Stomach smooth muscle (tissue), 2 donors: ENCODE measurements around the gene PPFIBP1.

Experiments used
- H3K27ac ChIP-seq: one replicate; pipeline ENCODE4 v1.7.0; 2013; ENCODE audit warnings: mild to moderate bottlenecking, low read length, inconsistent platforms
- H3K27me3 ChIP-seq, 2 donors: one replicate each; pipeline ENCODE4 v1.7.0; 2013; ENCODE audit warnings: low read length in 2 of 2; ENCODE audit not compliant: insufficient read depth in 2 of 2, control insufficient read depth in 1 of 2
- H3K36me3 ChIP-seq, 2 donors: one replicate each; pipeline ENCODE4 v1.7.0; 2013; ENCODE audit warnings: low read length in 2 of 2; ENCODE audit not compliant: control insufficient read depth in 2 of 2, insufficient read depth in 2 of 2
- H3K4me1 ChIP-seq: one replicate; pipeline ENCODE4 v1.7.0; 2013; ENCODE audit warnings: low read length; ENCODE audit not compliant: control insufficient read depth, insufficient read depth
- H3K4me3 ChIP-seq, 2 donors: one replicate each; pipeline ENCODE4 v1.7.0; 2013; ENCODE audit warnings: low read length in 2 of 2
- H3K9ac ChIP-seq, 2 donors: one replicate each; pipeline ENCODE4 v1.7.0; 2013; ENCODE audit warnings: low read length in 2 of 2, mild to moderate bottlenecking in 1 of 2
- H3K9me3 ChIP-seq, 2 donors: one replicate each; pipeline ENCODE4 v1.7.0; 2013; ENCODE audit warnings: low read length in 2 of 2; ENCODE audit not compliant: control insufficient read depth in 2 of 2
- donor health status: healthy.
- donor health status: Pancreatic carcinoma.

PPFIBP1 gene

GRCh38 chr12:27527512-27527911 lies 3.5 kb downstream of the PPFIBP1 start:
- Histone ChIP-seq H3K9ac (no peak overlapping the region), H3K4me1 (peaks cover 7% of the 10 kb centered on the region), H3K9me3 (no peaks in the 10 kb centered on the region), H3K27me3 (no peaks in the 10 kb centered on the region), H3K27ac (no peak overlapping the region), H3K36me3 (no peaks in the 10 kb centered on the region), H3K4me3 (no peak overlapping the region)

GRCh38 chr12:27528788-27529187 lies 4.8 kb downstream of the PPFIBP1 start:
- H3K27ac ChIP-seq = no peak overlapping the region
- H3K9ac ChIP-seq = no peak overlapping the region
- no peaks in the 10 kb centered on the region for H3K27me3 ChIP-seq
- no peaks in the 10 kb centered on the region for H3K4me1 ChIP-seq
- H3K9me3 ChIP-seq = no peaks in the 10 kb centered on the region
- H3K4me3 ChIP-seq = no peak overlapping the region
- H3K36me3 ChIP-seq = no peaks in the 10 kb centered on the region

GRCh38 chr12:27530157-27530922 lies 6.3 kb downstream of the PPFIBP1 start:
- no peaks in the 10 kb centered on the region for H3K9me3 ChIP-seq
- no peaks in the 10 kb centered on the region for H3K36me3 ChIP-seq
- H3K4me3 ChIP-seq = no peak overlapping the region
- no peak overlapping the region for H3K27ac ChIP-seq
- no peaks in the 10 kb centered on the region for H3K27me3 ChIP-seq
- no peak overlapping the region for H3K9ac ChIP-seq
- H3K4me1 ChIP-seq = no peaks in the 10 kb centered on the region

GRCh38 chr12:27531896-27532295 lies 7.9 kb downstream of the PPFIBP1 start:
- H3K4me1 ChIP-seq = no peaks in the 10 kb centered on the region
- no peaks in the 10 kb centered on the region for H3K27me3 ChIP-seq
- H3K4me3 ChIP-seq = no peak overlapping the region
- H3K36me3 ChIP-seq = no peaks in the 10 kb centered on the region
- no peak overlapping the region for H3K27ac ChIP-seq
- H3K9me3 ChIP-seq = no peaks in the 10 kb centered on the region
- no peak overlapping the region for H3K9ac ChIP-seq

GRCh38 chr12:27534060-27534764 lies 10.2 kb downstream of the PPFIBP1 start:
- no peaks in the 10 kb centered on the region for H3K36me3 ChIP-seq
- H3K4me3 ChIP-seq = no peak overlapping the region
- no peaks in the 10 kb centered on the region for H3K27me3 ChIP-seq
- H3K9ac ChIP-seq = no peak overlapping the region
- peaks cover 5% of the 10 kb centered on the region for H3K4me1 ChIP-seq
- H3K9me3 ChIP-seq = no peaks in the 10 kb centered on the region
- H3K27ac ChIP-seq = no peak overlapping the region

- Histone ChIP-seq H3K27me3 (no peaks in the 10 kb centered on the region), H3K9me3 (no peaks in the 10 kb centered on the region), H3K9ac (no peak overlapping the region), H3K36me3 (no peaks in the 10 kb centered on the region), H3K27ac (no peak overlapping the region), H3K4me1 (peaks cover 5% of the 10 kb centered on the region), H3K4me3 (no peak overlapping the region)
Measured at GRCh38 chr12:27534765-27535161, 10.8 kb downstream of the PPFIBP1 start.

GRCh38 chr12:27535318-27535717 lies 11.3 kb downstream of the PPFIBP1 start:
- peaks cover 5% of the 10 kb centered on the region for H3K4me1 ChIP-seq
- H3K27ac ChIP-seq = no peak overlapping the region

GRCh38 chr12:27537855-27538675 lies 14.1 kb downstream of the PPFIBP1 start:
- Histone ChIP-seq H3K27ac (no peak overlapping the region), H3K9ac (no peak overlapping the region), H3K36me3 (no peaks in the 10 kb centered on the region), H3K4me1 (peaks cover 10% of the 10 kb centered on the region), H3K27me3 (no peaks in the 10 kb centered on the region), H3K4me3 (peak overlapping the region in 1 of 2 donors; percentile 24), H3K9me3 (no peaks in the 10 kb centered on the region)

More at GRCh38 chr12:27535318-27535717, 11.3 kb downstream of the PPFIBP1 start:
- no peaks in the 10 kb centered on the region for H3K27me3 ChIP-seq
- no peak overlapping the region for H3K9ac ChIP-seq
- no peaks in the 10 kb centered on the region for H3K9me3 ChIP-seq
- H3K36me3 ChIP-seq = no peaks in the 10 kb centered on the region
- no peak overlapping the region for H3K4me3 ChIP-seq

GRCh38 chr12:27539191-27539631 lies 15.2 kb downstream of the PPFIBP1 start:
- no peak overlapping the region for H3K4me3 ChIP-seq
- no peaks in the 10 kb centered on the region for H3K36me3 ChIP-seq
- H3K9ac ChIP-seq = no peak overlapping the region
- no peaks in the 10 kb centered on the region for H3K27me3 ChIP-seq
- peaks cover 10% of the 10 kb centered on the region for H3K4me1 ChIP-seq
- H3K9me3 ChIP-seq = no peaks in the 10 kb centered on the region
- H3K27ac ChIP-seq = no peak overlapping the region

GRCh38 chr12:27541031-27541719 lies 17.2 kb downstream of the PPFIBP1 start:
- no peak overlapping the region for H3K27ac ChIP-seq
- peaks cover 13% of the 10 kb centered on the region for H3K4me1 ChIP-seq

More at GRCh38 chr12:27541031-27541719, 17.2 kb downstream of the PPFIBP1 start:
- Histone ChIP-seq H3K27me3 (no peaks in the 10 kb centered on the region), H3K9me3 (no peaks in the 10 kb centered on the region), H3K4me3 (no peak overlapping the region), H3K9ac (no peak overlapping the region), H3K36me3 (no peaks in the 10 kb centered on the region)
